Fibroblast of skin of scalp (primary cell): Measurements from ENCODE around the gene ING4. TPM values are rescaled to one million over a fixed set of nuclear protein-coding genes. Genes with fewer than 3 reads are reported as not detected.
A peak's percentile ranks its signal among the peaks of the same experiment; 100 is the strongest.
"Not testable (repeated sequence)": the region's sequence is repeated elsewhere in the genome, so short reads cannot be mapped to it uniquely, and the experiment has no call there.

Source experiments
- DNase-seq: peaks from one replicate; pipeline ENCODE4 v3.0.0-alpha.2; 2013
- polyA plus RNA-seq, 2 experiments: library from polyadenylated mRNA; unstranded; fragments of 120-200 nt; gene quantifications; one replicate each; pipeline ENCODE4 v1.2.1, GENCODE V29; 2013; ENCODE audit not compliant: insufficient read length in 2 of 2

Gene ING4
- 25.7 TPM for polyA plus RNA-seq (2013, experiment 1 of 2; ENCODE audit: insufficient read length)
- polyA plus RNA-seq (2013, experiment 2 of 2; ENCODE audit: insufficient read length) = 23.7 TPM

- peak; percentile 100 for DNase-seq
Observed at GRCh38 chr12:6662906-6663742, at the start of gene ING4. TSS of gene ING4 (minus strand) at chr12:6663119. CDS start at chr12:6663101, 18 bp downstream.

- DNase-seq = no peak
Observed at GRCh38 chr12:6708960-6709394, 46.1 kb upstream of the ING4 start.

- DNase-seq = not testable (repeated sequence)
Observed at GRCh38 chr12:6708351-6708750, 45.4 kb upstream of the ING4 start.

GRCh38 chr12:6703631-6704030 is 40.7 kb upstream of the ING4 start:
- DNase-seq = no peak

- peak; percentile 21 for DNase-seq
Observed at GRCh38 chr12:6701078-6701768, 38.3 kb upstream of the ING4 start.

GRCh38 chr12:6700646-6701051 is 37.7 kb upstream of the ING4 start, which contains the start of gene PIANP:
TSS of gene PIANP (minus strand) at chr12:6700815. CDS start at chr12:6698061, 2,754 bp downstream.
- peak; percentile 31 for DNase-seq

GRCh38 chr12:6699989-6700645 is 37.2 kb upstream of the ING4 start:
- no peak for DNase-seq

GRCh38 chr12:6699259-6699988 is 36.5 kb upstream of the ING4 start:
- no peak for DNase-seq

- peak; percentile 19 for DNase-seq
Observed at GRCh38 chr12:6698352-6699046, 35.6 kb upstream of the ING4 start.

DNA sequence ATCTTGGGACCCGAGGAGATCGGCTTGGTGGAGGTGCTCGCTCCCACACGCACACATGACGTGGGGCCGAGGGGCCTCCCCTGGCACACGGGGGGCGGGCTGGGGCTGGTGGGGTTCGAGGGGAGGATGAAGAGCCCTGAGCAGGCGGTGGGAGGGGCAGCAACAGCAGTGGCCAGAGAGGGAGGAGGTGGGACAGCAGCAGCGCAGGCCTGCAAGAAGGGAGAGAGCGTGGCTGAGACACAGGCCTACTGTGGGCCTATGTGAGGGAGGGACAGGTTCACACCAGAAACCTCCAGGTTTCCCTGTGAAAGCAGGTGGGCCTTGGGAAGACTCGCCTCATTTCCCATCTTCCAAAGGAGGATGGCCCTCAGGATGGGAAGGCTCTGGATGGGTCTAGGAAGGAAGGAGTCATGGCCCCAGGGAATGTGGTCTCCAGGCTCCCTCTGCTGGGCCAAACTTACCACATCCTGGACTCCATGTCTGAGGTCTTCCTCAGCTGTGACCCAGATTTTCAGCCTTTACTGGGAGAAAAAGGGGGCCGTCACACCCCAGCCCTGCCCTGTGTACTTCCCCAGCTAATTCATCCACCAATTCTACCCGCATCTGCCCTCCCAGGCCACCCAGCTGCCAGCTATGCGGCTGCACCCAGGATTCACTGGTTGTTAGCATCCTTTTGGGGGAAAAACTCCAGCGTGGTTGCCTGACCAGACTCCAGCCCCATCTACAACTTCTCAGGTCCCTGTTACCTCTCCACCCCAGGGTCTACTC is 34.8 kb upstream of the ING4 start:
- peak; percentile 78 for DNase-seq

GRCh38 chr12:6696690-6697583 is 34.0 kb upstream of the ING4 start:
- DNase-seq = no peak

DNA sequence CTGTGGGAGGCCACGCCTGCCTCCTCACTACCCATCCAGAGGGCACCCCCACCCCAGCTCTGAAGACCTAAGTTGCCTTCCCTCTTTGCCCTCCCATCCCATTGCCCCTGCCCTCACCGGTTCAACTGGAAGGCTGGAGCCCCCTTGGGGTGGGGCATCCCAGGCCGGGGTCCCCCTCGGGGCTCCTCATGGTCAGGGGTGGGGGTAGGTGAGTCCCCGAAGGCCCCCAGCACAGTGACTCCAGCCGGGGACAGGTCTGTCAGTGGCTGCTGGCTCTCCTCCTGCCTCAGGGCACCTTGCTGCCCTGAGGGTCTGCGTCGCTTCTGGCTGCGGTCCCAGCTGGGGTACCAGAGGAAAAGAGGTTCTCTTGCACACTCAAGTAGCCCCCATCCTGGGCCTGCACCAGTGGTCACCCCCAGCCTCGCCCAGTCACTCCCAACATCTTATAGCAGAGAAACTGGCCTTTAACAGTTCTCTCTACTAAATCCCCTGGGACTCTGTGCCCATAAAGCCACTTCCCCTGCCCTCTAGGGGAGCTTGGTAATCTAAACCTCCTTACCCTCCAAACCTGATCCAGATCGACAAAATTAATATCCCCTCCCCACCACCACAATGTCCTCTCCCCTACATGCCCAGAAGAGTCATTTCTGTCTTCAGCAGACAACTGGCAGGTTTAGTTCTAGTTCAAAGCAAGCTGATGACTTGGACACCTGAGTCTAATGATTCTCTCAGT is 32.6 kb upstream of the ING4 start:
- DNase-seq = no peak

- no peak for DNase-seq
Observed at GRCh38 chr12:6694701-6695100, 31.8 kb upstream of the ING4 start.

DNA sequence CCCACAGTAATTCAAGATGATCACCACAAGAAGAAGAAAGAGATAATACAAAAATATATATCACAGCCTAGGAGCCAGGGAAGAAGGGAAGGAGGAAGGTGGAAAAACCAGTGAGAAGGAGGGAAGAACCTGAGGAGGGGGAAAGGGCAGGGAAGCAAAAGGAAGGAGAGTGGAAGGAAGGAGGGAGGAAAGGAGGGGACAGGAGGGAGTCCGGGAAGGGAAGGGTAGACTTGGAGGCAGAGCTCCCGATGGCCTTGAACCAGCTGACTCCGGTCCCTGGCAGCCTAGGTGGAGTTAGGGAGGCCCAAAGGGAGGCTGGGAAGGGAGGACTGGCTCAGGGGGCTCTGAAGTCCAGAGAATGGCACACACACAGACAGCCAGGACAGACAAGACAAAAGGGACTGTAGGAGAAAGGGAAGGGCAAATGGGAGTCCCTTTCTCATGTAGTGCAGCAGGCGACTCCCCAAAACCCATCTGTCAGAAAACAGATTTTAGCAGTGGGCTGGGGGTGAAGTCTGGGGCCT is 31.0 kb upstream of the ING4 start:
- DNase-seq = no peak

DNA sequence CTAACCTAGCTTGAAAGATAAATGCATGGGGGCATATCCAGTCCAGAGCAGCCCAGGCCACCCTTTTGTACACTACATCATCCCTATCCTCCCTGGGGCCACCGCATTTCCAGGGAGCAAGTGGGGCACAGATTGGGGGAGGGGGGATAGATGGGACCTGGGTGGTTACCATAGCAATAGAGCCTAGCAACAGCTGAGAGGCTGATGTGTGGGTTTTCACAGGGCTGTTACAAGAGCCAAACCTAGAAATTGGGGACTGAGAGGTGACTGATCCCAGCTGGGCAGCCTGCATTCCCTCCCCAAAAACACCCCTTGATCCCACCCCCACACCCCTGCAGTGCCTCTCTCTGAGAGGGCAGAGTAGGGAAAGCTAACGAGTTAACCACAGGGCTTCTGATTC is 30.0 kb upstream of the ING4 start:
- DNase-seq = no peak

- peak; percentile 89 for DNase-seq
Observed at GRCh38 chr12:6691473-6691872, 28.6 kb upstream of the ING4 start.

GRCh38 chr12:6688999-6689882 is 26.3 kb upstream of the ING4 start, which contains the start of gene ZNF384:
TSS of gene ZNF384 (minus strand) at chr12:6689375. CDS start at chr12:6679520, 9,855 bp downstream.
- peak; percentile 100 for DNase-seq
